Right ventricle myocardium inferior (tissue), 1 donor: Measurements from ENCODE around the gene L3MBTL3. TPM values are rescaled to one million over a fixed set of nuclear protein-coding genes. Genes with fewer than 3 reads are reported as not detected.
"Not testable (repeated sequence)": the region's sequence is repeated elsewhere in the genome, so short reads cannot be mapped to it uniquely, and the experiment has no call there.

Experiments used
- ATAC-seq: fragments of 200-7000 bp; cut with Tn5 transposase; one replicate; pipeline ENCODE4 v1.9.1; 2020; ENCODE audit warnings: mild to moderate bottlenecking, moderate library complexity
- DNase-seq: peaks from one replicate; pipeline ENCODE4 v3.0.0; 2021; ENCODE audit errors: missing footprints
- intact Hi-C: fragments of 100-400 bp; cut with DNase I; formaldehyde crosslinking; loops from one replicate; pipeline ENCODE4 v1.11.0; 2022
- total RNA-seq: library from RNA; stranded (reverse); fragmentation: NEBNext Ultra II Directional; extraction: Animal tissue kit (Norgen Biotek cat#: 25700); gene quantifications from one replicate; pipeline ENCODE4 v1.2.1, GENCODE V29; 2021
- donor health status: DM: no; HTN: yes; CAD: no; lungs with severe emphysema.

The L3MBTL3 gene
- total RNA-seq, 1 donor from 2014 or later = 3.9 TPM

- intact Hi-C loops = no loop called here
- DNase-seq = no peak
- ATAC-seq = no peak
These were observed 99.9 kb downstream of the L3MBTL3 start for GRCh38 chr6:130118236-130118635.

DNA sequence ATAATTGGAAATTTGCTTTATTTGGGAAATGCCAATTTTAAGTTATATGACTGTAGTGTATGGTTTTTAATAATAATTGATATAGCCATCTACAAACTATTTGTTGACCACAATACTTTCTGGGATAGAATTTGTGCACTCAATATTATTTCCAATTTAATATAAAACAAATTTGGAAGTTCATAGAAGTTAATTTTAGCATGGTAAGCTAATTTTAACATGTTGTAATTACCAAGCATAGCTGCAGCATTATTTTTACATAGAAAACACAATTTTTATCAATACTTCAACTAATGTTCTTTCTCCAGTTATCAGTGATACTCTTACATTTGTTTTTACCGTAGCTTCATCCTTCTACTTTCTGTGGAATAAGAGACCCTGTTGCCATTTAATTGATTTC is 100.8 kb downstream of the L3MBTL3 start:
- no peak for ATAC-seq

DNA sequence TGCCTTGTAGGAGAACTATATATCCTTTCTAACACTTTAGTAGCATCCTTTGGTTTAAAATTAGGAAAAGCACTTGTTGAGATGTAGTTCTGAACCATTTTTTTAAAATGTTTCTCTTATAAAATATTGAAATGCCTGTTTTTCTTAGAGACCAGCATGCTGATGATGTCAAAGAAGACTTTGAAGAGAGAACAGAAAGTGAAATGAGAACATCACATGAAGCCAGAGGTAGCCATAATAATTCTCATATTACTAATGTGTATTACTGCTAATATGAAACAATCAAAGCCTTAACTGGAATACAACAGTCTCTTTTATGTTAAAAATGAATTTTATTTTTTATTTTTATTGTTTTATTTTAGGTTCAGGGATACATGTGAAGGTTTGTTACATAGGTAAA is 102.3 kb downstream of the L3MBTL3 start:
- intact Hi-C loops = no loop called here
- DNase-seq (no peak), ATAC-seq (no peak)

More for the DNA sequence above, 100.8 kb downstream of the L3MBTL3 start:
- DNase-seq = no peak
- intact Hi-C loops = no loop called here

DNA sequence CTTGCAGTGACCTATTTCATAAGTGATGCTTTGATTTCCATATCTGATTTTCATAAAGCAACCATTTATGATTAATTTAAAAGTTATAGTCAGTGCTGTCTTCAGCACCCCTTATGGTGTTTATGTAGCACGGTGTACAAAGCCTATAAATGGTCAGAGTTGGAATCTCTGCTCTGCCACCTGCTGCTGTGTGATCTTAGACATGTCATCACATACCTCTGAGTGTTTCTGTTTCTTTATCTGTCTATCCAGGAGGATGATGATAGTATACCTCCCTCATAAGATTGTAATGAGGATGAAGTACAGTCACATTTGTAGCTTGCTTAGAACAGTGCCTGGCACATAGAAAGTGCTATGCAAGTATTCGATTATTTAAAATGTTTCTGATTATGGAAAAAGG is 103.9 kb downstream of the L3MBTL3 start:
- intact Hi-C loops = no loop called here
- DNase-seq = no peak
- no peak for ATAC-seq

- ATAC-seq (no peak), DNase-seq (no peak)
- intact Hi-C loops = no loop called here
These were observed 108.8 kb downstream of the L3MBTL3 start for GRCh38 chr6:130127195-130127594.

GRCh38 chr6:130128326-130128725 is 109.9 kb downstream of the L3MBTL3 start:
- ATAC-seq = no peak
- intact Hi-C loops = no loop called here
- DNase-seq = no peak

- DNase-seq = no peak
- intact Hi-C loops = no loop called here
- no peak for ATAC-seq
These were observed 111.4 kb downstream of the L3MBTL3 start for GRCh38 chr6:130129762-130130246.

DNA sequence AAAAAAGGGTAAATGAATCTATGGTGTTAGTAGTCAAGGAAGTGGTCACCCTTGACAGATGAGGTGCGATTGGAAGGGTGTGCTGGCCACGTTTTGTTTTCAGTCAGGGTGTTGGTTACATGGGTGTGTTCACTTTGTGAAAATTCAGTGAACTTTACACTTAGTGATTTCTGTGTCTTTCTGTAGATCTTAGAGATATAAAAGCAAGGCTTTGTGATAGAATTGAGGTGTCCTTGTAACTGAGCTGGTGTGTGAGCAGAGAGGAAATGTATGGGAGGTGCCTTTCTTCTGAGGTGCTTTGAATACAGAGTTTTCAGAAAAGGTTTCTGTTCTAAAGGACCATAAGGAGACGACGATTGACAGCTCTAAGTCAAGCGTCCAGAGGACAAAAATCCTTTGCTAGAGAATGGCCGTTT is 113.9 kb downstream of the L3MBTL3 start:
- no peak for DNase-seq
- no peak for ATAC-seq
- intact Hi-C loops = no loop called here

GRCh38 chr6:130134582-130134981 is 116.2 kb downstream of the L3MBTL3 start:
- DNase-seq (no peak), ATAC-seq (no peak)
- intact Hi-C loops = no loop called here

DNA sequence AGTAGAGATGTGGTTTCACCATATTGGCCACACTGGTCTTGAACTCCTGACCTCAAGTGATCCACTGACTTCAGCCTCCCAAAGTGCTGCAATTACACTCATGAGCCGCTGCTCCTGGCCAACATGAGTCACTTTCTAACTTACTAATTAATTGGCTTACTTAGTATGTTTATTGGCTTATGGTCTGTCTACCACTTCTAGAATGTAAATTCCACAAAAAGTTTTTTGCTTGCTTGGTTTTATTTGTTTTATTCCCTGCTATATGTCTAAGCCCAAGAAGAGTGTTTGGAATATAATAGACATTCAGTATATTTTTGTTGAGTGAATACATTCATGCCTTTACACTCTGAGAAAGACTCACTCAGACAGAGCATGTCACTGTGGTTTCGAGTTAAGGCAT is 118.4 kb downstream of the L3MBTL3 start:
- intact Hi-C loops = no loop called here
- ATAC-seq = no peak
- no peak for DNase-seq

GRCh38 chr6:130138116-130138908 is 119.9 kb downstream of the L3MBTL3 start:
- intact Hi-C loops = no loop called here
- ATAC-seq = no peak
- DNase-seq = no peak

- ATAC-seq (no peak), DNase-seq (no peak)
- intact Hi-C loops = no loop called here
These were observed 120.5 kb downstream of the L3MBTL3 start for GRCh38 chr6:130138909-130139242.

- DNase-seq = no peak
- intact Hi-C loops = no loop called here
- no peak for ATAC-seq
These were observed 121.7 kb downstream of the L3MBTL3 start for GRCh38 chr6:130140084-130140483.

DNA sequence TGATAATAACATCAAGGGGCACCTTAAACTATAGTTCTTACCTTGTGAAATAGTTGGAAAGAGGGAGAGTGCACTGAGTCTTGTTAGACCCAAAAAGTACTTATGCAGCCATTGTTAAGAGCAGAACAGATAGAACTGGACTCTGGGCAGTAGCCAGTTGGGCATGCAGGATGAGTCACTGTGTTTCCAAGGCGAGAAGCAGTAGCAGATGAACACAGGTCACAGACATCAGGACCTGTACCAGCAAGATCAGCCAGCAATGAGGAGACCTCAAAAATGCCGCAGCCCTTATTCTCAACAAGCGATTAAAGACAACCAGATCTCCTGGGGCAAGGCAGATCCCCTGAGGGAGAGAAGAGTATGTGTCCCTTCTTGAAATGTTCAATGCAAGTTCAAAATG is 125.3 kb downstream of the L3MBTL3 start:
- DNase-seq (no peak), ATAC-seq (no peak)
- intact Hi-C loops = no loop called here

- intact Hi-C loops = no loop called here
- no peak for DNase-seq
- no peak for ATAC-seq
These were observed 128.7 kb downstream of the L3MBTL3 start for GRCh38 chr6:130147111-130147510.

GRCh38 chr6:130148181-130148580 is 129.8 kb downstream of the L3MBTL3 start:
- DNase-seq = no peak
- no peak for ATAC-seq
- intact Hi-C loops = no loop called here

DNA sequence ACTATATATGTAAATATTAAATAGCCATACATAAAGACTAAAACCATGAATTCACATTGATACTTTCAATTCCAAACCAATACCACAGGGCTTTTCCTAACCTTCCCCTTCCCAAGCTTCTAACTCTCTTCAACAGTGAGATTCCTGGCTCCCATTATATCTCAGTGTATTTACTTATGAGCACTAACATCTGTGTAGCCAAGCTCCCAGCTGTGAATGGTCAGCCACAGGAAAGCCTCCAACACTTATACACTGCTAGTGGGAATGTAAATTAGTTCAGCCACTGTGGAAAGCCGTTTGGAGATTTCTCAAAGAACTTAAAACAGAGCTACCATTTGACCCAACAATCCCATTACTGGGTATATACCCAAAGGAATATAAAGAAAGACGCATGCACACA is 130.6 kb downstream of the L3MBTL3 start:
- intact Hi-C loops, ATAC-seq: not testable (repeated sequence)

DNA sequence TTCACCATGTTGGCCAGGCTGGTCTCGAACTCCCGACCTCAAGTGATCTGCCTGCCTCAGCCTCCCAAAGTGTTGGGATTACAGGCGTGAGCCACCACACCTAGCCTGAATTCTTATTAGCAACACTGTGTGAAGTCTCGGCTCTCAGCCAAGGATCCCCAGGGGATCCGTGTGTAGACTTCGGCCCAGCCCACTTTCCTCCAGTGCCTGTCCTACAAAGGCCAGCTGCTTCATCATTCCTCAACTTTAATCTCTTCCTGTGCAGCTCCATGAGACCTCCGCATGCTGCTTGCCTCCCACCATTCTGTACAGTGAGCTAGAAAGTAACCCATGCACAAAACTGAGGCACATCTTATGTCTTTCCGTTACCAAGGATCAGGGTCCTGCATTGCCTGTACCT is 132.5 kb downstream of the L3MBTL3 start:
- ATAC-seq (no peak), DNase-seq (no peak)
- intact Hi-C loops = no loop called here

More for the DNA sequence above, 130.6 kb downstream of the L3MBTL3 start:
- DNase-seq = not testable (repeated sequence)

DNA sequence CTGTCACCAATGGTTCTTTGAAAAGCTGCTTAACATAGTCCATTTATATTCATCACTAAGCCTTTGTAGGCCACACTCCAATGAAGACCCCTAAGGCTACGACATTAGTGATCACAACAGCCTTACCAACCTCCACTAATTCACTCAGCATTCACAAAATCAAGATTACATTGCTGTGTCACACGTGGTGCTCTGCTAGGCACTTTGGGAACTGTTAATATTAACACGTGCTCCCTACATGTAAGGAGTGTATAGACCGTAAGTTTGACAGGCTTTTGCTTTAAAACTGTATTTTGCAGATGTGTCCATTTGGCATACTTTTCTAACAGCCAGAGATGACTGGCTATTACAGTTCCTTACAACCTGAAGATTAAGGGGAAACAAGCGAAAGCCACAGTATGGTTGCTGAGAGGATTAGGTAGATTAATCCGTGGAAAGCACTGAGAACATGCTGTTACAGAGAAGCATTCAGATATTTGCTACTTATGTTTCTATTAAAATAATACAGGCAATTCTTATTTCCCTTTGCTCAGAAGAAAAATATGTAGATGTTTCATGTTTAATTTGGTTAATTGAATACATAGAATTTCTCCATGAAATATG is 134.6 kb downstream of the L3MBTL3 start:
- ATAC-seq = no peak
- intact Hi-C loops = no loop called here
- no peak for DNase-seq

DNA sequence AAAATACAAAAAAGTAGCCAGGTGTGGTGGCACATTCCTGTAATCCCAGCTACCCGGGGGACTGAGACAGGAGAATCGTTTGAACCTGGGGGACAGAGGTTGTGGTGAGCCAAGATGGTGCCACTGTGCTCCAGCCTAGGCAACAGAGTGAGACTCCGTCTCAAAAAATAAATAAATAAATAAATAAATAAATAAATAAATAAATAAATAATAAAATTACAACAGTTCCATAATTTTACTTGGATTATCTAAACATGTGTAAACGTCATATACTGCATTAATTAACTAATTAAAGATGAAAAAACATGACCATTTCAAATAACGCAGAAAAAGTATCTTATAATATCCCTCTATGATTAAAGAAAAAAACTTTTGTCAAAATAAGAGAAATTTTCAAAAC is 138.5 kb downstream of the L3MBTL3 start:
- DNase-seq = no peak
- no peak for ATAC-seq
- intact Hi-C loops = no loop called here

DNA sequence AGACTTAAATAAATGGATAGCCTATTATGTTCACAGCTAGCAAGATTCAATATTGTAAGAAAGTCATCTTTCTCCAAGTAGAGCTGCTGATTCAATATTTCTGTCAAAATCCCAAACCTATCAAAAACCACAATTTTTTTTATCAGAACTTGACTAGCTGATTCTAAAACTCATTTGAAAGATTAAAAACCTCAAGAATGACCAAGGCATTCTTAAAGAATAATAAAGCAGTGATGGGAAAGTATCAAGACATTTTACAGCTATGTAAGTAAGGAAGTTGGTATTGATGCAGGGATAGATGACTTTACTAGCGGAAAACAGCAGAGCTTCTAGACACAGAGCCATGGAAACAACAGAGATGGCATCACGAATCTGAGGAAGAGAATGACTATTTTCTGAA is 139.7 kb downstream of the L3MBTL3 start:
- DNase-seq = no peak
- intact Hi-C loops = no loop called here

More for the DNA sequence above, 139.7 kb downstream of the L3MBTL3 start:
- ATAC-seq = no peak
